GM12892 (cell line): ENCODE measurements around the gene JMJD8.

Experiments
- POLR2AphosphoS5 ChIP-seq: IDR thresholded peaks from 2 replicates; pipeline ENCODE4 v1.6.1; 2011; ENCODE audit warnings: low read depth, low read length, control low read depth
- TAF1 ChIP-seq: IDR thresholded peaks from 2 replicates; pipeline ENCODE4 v1.6.1; 2011; ENCODE audit warnings: low read depth, mild to moderate bottlenecking, control low read depth, low read length, borderline replicate concordance

DNA sequence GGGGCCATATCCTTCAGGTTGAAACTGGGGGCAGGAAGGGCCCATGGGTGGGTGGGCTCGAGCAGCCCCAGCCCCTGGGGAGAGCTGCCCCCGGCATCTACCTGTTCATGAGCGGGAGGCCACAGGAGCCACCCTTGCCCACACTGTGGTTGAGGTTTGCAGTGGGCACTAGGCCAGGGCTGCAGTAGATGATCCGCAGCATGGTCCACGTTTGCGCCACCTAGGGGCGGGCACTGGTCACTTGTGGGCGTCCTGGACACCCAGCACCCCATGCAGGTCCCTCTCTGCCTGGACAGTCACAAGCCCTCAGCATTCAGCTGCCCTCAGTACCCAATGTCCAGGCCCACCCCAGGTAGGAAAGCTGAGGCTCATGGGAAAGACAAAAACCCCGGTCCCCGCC, 1.8 kb upstream of the JMJD8 start:
- TF ChIP-seq POLR2AphosphoS5 (no peak), TAF1 (no peak)
